GM19372 (cell line): ENCODE results near the gene MAGEA2B.
"Not testable (repeated sequence)": the region's sequence is repeated elsewhere in the genome, so short reads cannot be mapped to it uniquely, and the experiment has no call there.

Experiments used
- ATAC-seq: cut with Tn5 transposase; IDR thresholded peaks from one replicate; pipeline ENCODE4 v1.9.1; 2021; ENCODE audit warnings: mild to moderate bottlenecking, low read depth, moderate library complexity; ENCODE audit not compliant: unreplicated experiment

The MAGEA2B gene

GRCh38 chrX:152754871-152755270 is 40.4 kb downstream of the MAGEA2B start:
- ATAC-seq, result not testable (repeated sequence)

DNA sequence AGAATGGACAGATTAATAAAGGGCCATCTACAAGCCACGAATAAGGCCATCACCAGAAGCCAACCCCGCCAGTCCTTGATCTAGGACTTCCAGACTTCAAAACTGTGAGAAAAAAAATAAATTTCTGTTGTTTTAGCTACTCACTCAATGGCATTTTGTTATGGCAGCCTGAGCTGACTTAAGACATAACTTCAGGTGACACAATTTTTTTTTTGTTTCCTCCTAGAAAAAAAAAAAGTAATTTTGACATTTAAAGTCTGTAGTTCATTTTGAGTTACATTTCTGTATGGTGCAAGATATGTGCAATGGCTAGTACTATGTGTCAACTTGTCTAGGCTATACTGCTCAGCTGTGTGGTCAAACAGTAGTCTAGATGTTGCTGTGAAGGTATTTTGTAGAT is 44.5 kb downstream of the MAGEA2B start, which contains the start of gene CSAG3:
Gene CSAG3 (plus strand): TSS at position 301 of the 400 bp plus-strand sequence.
- not testable (repeated sequence) for ATAC-seq

DNA sequence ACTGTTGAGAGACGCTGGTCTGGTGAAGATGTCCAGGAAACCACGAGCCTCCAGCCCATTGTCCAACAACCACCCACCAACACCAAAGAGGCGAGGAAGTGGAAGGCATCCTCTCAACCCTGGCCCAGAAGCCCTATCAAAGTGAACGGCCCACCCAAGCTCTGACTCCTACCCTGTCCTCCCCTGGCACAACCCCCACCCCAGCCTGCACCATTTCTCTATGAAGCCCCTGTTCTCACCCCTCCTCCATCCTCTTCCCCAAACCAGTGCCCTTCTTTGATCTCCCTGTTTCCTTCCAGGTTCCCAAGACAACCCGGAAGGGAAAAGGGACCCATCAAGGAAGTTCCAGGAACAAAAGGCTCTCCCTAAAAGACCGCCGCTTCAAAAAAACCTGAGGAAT is 45.1 kb downstream of the MAGEA2B start:
- ATAC-seq, result not testable (repeated sequence)

DNA sequence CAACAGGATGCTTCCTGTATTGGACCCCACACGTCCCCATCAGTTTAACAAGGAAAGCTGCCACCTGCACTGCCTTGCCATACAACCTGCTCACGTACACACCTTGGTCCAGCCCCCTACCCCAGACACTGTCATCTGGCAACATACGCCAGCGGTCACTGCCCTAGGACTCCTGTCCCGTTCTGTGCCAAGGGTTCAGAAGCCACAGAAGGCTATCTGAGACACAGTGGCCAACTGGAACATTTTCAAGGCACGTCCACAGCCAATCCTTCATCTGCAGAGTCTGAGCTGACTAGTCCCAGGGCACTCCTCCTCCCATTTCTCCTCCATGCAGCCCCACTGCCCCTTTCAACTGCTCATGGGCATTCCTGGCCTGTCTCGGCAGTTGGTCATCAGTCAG is 47.2 kb downstream of the MAGEA2B start:
- not testable (repeated sequence) for ATAC-seq

DNA sequence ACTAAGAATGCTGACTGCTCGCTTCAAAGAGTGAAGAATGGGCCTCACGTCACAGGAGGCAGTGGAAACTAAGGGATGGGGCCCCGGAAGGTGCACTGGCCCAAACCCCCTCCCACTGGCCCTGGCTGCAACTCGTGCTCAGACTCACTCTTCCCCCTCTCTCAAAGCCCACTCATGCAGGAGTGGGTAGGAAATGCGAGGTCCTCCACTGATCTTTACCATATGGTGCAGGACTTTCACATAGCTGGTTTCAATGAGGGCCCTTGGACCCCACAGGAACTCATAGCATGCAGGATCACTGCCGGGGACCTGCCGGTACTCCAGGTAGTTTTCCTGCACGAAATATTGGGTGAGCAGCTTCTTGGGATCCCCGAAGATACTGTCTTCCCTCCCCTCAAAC is 52.1 kb downstream of the MAGEA2B start:
- not testable (repeated sequence) for ATAC-seq
